Stimulated activated CD4-positive, alpha-beta T cell treated with anti-CD3 and anti-CD28 coated beads, Interleukin-4, amount 100 ng/mL, for 48 hours (primary cell): ENCODE results near the gene IL4I1.

Experiments used
- DNase-seq, 2 donors: peaks; one replicate each; pipeline ENCODE4 v3.0.0-alpha.2; 2020; ENCODE audit warnings: low read depth in 2 of 2

The IL4I1 gene

DNA sequence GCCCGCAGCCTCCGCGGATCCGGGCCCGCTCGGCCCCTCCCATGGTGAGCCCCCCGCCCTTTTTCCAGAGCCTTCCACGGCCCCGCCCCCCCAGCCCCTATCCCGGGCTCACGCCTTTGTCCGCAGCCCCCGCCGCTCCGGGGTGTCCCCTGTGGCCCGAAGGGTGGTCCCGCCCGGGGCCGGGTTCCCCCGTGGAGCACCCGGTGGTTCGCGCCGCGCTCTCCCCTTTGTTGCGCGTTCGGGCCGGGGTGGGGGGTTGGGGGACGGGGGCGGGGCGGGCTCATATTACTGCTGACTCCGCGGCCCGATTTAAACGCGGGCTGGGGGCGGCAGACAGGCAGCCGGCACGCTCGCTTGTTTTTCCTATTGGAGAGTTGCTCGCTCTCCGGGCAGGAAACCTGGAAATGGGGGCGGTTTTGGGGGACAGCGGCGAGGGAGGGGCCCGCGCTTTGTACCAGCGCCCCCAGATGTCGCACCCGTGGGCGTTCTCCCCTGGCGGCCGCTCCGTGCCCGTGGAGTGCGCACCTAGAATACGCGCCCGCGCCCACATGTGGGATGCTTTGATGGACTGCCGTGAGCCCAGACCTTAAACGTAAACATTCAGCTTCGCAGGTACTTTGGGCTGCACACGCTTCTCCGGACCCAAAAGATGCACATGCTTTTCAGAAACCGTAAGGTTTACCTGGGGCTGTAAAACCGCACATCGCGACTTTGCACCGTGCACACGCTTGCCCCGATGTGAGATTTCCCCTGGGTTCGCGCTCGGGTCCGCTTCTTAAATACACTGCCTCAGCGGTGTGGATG, 45.0 kb downstream of the IL4I1 start:
- DNase-seq = no peak

DNA sequence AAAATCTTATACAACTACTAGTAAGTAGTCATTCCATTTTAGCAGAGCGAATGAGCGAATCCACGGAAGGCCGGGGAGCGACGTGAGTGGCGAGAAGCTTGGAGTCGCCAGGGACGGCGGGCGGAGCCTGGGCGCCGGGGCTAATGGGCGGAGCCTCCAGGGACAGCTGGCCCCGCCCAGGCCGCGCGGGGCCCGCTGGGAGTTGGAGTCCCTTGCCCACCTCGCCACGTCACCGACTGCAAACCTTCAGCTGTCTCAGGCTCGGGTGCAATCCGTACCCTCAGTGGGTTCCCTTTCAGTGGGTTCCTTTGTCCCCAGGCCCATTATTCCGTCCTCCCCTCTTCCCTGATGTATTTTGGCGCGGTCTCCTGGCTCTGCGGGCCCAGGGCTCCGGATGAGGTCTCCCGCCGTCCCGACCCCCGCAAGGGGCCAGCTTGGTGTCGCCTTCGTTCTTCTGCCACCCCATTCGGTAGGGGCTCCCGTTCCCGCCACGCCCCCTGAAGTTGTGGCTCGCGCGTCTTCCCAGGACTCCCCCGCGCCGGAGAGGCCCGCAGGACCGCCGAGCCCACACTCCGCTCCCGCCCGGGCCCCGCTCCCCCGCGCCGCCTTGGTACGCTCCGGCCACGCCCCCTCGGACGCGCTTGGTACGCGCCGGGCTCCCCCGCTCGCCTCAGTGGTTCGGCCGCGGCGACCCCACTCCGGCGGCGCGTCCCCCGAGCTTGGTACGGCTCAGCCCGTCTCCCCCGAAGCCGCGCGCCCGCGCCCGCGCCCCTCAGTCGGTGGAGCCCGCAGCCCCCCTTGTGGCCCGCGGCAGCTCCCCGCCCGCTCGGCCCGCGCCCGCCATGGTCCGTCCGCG, 46.0 kb downstream of the IL4I1 start, which contains the start of gene PTOV1:
TSS of gene PTOV1 (plus strand) at position 673 of the 856 bp plus-strand sequence.
- DNase-seq = peak; percentile 84 to 85

DNA sequence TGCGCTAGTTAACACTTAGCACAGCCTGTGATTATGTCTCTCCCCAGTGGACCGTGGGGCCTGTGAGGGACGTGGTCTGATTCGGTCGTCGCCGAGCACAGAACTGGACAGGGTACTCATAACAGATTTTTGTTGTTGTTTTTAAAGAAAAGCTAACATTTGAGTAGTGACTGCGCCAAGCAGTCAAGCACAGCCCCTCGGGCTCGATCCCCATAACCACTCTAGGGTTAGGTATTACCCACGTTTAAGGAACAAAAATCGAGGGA, 46.5 kb downstream of the IL4I1 start:
- DNase-seq = no peak

DNA sequence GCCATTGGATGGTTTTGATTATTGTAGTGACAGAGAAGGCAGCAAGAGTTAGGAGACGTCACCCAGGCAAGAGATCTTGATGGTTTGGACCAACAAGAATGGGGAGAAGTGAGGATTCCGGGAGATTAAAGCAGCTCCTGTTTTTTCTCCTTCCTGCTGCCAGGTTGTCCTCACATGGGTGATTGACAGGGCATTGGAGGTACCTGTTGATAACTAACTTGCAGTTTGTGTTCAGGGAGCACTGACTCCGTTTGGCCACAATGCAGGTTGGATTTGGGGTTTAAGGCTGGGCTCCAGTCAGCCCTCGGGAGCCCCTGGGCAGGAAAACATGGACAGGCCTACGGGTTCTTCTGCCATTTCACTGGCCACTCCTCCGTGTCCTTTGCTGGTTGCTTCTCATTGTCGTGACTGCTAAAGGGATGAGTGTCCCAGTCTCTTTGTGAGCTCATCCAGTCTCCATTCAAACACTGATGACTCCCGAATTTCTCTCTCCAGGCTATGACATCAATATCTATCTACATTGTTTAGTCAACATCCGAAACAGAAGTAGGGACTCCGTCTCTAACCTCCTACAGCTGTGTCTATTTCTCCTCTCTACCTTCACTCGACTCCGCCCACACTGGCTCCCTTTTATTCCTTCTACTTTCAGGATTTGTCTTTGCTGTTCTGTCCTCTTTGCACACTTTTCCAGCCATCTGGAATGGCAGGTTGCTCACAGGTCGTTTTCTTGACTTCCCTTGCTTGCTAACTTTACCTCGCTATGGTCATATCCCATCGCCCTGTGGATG, 47.1 kb downstream of the IL4I1 start:
- DNase-seq = no peak

DNA sequence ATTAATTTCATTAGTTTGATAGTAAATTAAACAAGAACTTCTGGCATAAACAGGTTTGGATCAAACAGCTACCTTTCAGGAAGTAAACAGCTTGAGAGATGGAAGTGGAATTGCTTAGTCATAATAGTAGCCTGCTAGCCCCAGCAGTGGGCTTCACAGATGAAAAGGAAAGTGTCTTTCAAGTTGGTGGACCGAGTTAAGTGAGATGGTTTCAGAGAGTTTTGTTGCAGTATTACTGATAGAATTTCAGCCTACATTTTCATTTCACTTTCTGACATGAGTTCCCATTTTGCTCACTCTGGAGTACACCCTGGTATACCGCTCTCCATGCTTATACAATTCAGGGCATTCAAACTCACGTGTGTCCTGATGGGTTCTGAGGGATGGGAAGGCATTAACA, 47.7 kb downstream of the IL4I1 start:
- DNase-seq = no peak

DNA sequence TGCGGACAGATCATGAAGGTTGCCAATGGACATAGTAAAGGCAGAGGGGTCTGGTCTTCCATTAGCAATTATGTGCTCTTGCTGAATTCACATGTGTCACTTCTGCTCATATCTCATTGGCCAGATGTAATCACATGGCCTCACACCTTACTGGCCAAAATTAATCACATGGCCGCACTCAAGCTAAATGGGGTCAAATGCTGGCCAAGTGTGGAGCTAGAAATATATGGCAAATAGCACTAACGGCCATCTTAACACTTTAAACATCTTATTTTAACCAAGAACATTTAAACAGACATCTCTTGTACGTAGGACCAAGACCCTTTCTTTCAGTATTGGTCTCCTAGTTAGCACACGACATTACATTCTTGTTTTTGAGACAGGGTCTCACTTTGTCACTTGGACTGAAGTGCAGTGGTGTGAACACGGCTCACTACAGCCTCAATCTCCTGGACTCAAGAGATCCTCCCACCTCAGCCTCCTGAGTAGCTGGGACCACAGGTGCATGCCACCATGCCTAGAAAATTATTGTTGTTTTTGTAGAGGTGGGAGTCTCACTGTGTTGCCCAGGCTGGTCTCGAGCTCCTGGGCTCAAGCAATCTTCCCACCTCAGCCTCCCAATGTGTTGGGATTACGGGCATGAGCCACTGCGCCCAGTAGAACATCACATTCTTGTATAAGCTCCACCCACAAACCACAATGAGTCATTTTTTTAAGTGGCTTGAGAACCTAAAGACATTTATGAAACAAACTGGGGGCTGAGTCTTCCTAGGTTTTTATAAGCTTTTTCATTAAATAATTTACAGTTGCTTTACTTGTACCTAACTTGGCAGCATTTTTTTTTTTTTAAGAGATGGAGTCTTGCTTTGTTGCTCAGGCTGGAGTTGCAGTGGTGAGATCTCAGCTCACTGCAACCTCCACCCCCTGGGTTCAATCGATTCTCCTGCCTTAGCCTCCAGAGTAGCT, 48.7 kb downstream of the IL4I1 start:
- no peak for DNase-seq

DNA sequence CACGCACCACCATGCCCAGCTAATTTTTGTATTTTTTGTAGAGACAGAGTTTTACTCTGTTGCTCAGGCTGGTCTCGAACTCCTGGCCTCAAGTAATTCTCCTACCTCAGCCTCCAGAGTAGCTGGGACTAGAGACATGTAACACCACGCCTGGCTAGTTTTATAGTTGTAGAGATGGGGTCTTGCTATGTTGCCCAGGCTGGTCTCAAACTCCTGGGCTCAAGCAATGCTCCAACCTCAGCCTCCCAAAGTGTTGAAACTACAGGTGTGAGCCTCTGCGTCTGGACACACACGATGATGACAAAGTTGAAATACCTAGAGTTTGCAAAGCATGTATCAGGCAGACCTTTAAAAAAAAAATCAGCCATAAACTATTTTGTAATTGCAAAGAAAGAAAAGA, 50.3 kb downstream of the IL4I1 start:
- DNase-seq = no peak

DNA sequence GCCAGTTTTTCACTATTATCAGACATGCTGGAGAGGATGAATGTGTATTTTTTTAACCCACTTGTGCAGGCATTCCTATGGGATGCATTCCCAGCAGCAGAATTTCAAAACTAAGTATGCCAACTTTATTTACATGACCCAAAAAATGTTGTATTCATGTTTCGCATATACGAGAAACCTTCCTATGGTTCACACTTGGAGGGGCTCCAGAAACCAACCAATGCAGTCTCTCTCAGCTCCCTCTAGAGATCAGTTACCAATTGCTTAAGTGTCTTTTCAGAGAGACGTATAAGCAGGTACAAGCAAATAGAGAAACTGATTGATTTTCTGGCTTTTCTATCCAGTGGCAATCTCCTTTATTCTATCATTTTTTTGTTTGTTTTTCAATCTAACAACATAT, 51.3 kb downstream of the IL4I1 start:
- DNase-seq = no peak

DNA sequence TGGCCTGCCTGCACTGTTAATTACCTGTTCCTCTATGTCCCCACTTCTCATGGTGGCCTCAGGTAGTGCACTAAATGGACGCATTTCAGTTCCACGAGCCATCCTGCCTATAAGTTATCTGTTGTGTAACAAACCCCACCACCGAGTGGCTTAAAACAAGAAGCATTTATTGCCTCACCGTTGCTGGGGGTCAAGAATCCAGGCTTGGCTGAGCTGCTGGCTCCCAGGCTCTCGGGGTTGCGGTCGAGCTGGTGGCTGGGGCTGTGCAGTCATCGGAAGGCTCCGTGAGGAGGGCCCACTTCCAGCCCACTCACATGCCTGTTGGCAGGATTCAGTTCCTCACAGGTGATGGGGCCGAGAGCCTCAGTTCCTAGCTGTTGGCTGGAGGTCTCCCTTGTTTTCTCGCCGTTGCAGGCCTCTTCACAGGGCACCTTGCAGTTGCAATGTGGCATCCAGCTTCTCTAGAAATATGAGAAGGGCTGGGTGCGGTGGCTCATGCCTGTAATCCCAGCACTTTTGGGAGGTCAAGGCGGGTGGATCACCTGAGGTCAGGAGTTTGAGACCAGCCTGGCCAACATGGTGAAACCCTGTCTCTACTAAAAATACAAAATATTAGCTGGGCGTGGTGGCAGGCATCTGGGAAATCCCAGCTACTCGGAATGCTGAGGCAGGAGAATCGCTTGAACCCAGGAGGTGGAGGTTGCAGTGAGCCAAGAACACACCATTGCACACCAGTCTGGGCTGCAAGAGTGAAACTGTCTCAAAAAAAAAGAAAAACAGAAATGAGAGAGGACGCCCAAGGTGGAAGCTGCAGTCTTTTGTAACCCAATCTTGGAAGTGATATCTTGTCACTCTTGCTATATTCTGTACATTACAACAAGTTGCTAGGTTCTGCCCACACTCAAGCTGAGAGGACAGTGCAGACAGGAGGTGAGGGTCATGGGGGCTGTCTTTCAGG, 52.3 kb downstream of the IL4I1 start:
- DNase-seq = no peak

DNA sequence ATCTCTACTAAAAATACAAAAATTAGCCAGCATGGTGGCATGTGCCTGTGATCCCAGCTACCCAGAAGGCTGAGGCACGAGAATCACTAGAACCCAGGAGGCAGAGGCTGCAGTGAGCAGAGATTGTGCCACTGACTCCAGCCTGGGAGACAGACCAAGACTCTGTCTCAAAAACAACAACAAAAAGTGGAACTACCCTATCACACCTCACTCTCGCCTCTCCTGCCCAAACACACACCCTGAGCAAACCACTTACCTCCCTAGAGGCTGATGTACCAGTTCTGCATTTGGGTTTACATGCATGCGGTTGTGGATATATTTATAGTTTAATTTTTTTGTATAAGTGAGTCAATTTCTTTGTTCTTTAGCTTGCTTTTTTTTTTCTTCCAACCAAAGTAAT, 53.4 kb downstream of the IL4I1 start:
- no peak for DNase-seq

DNA sequence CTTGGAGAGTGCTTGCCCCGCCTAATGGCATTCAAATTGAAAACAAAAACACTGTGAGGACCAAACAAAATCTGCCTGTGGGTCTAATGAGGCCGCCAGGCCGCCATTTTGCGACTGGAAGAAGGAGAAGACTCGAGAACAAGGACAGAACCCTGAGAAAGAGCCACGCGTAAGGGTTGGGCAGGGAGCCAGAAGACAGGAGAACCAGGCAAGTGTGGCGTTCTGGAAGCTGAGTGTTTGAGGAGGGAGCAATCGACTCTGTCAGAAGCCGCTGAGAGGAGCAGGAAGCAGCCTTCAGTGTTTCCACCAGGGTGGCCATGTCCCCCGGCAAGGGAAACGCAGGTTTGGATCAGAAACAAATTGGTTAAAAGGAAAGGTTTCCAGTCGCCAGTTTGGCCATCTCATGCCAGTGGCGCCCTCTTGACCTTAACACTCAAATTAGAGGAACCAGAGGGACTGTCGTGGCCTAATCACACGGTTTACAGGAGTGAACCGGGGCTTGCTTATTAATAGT, 55.9 kb downstream of the IL4I1 start:
- no peak for DNase-seq

DNA sequence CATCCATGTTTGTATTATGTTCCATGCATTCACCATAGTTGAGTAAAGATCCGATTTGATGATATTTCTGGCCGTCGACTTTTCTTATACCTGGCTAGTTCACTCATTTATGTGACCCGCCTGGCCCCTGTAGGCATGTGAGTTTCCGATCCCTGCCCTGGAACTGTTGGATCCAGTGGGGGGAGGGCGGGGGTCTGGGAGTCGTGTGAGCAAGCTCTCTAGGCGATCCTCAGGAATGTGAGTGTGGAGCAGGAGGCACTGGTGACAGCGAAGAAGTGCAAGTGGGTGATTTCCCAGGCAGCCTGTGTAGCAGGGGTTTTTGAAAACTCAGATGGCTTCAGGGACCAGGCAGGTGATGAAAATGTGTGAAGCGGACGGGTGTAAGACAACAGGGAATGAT, 56.4 kb downstream of the IL4I1 start:
- no peak for DNase-seq

DNA sequence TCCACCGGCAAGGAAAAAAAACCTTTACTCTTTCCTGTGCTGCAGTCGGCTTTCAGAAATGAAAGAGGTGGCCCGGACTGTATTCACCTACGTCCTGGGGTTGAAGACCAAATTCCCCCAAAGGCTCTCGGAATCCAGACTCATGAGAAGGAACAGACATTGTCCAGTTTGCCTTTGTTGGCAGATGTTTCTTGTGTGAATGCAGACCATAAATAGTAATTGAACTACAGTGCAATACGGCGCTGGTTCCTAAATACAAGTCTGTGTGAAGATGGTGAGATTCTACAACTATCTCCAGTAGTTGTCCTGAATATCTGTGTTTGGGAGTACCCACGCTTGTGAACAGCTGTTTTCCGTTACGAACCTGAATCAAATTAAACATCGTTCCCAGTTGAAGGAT, 57.0 kb downstream of the IL4I1 start:
- no peak for DNase-seq
